CD4-positive, alpha-beta memory T cell (primary cell): ENCODE data around the gene NAV3. TPM values are rescaled to one million over a fixed set of nuclear protein-coding genes. Genes with fewer than 3 reads are reported as not detected.

ENCODE experiments used
- CTCF ChIA-PET: fragments of 350-600 bp; sonication (Branson Sonifier 250); formaldehyde crosslinking; loops from one replicate; lab custom pipeline; 2021; ENCODE audit warnings: inconsistent platforms; ENCODE audit not compliant: partially characterized antibody; lab: Charles Lee
- POLR2A ChIA-PET: fragments of 350-600 bp; sonication (Branson Sonifier 250); formaldehyde crosslinking; loops from one replicate; lab custom pipeline; 2021; ENCODE audit not compliant: partially characterized antibody; lab: Charles Lee
- DNase-seq, 5 donors: peaks; one replicate each; pipeline versions ENCODE4 v3.0.0 to v3.0.0-alpha.2; 2020 to 2022; ENCODE audit warnings: mixed read lengths in 1 of 5
- H3K27ac ChIP-seq: one replicate; pipeline ENCODE4 v1.7.0; 2013; ENCODE audit warnings: low read depth, low read length
- H3K27me3 ChIP-seq: 2 replicates; pipeline ENCODE4 v1.7.0; 2013; ENCODE audit warnings: mild to moderate bottlenecking, low read length, moderate library complexity; ENCODE audit not compliant: insufficient read depth
- H3K36me3 ChIP-seq: 2 replicates; pipeline ENCODE4 v1.7.0; 2013; ENCODE audit warnings: mild to moderate bottlenecking, low read length, moderate library complexity; ENCODE audit not compliant: insufficient read depth
- H3K4me1 ChIP-seq: 2 replicates; pipeline ENCODE4 v1.7.0; 2013; ENCODE audit warnings: mild to moderate bottlenecking, low read length, moderate library complexity; ENCODE audit not compliant: insufficient read depth
- H3K4me3 ChIP-seq, 2 donors: one replicate each; pipeline ENCODE4 v1.7.0; 2013; ENCODE audit warnings: low read length in 2 of 2, mild to moderate bottlenecking in 1 of 2
- H3K9me3 ChIP-seq, 2 donors: one replicate each; pipeline ENCODE4 v1.7.0; 2013; ENCODE audit warnings: low read length in 2 of 2, control low read depth in 1 of 2; ENCODE audit not compliant: control insufficient read depth in 1 of 2
- H3K27ac Mint-ChIP-seq, 7 donors: one replicate each; pipeline ENCODE4 v1.8.0; 2020 to 2021; ENCODE audit warnings: mixed read lengths in 7 of 7, mild to moderate bottlenecking in 6 of 7, inconsistent platforms in 3 of 7, moderate library complexity in 3 of 7
- H3K27me3 Mint-ChIP-seq, 2 donors: one replicate each; pipeline ENCODE4 v1.8.0; 2020 to 2021; ENCODE audit warnings: mixed read lengths in 2 of 2
- H3K36me3 Mint-ChIP-seq, 2 donors: one replicate each; pipeline ENCODE4 v1.8.0; 2020 to 2021; ENCODE audit warnings: mixed read lengths in 2 of 2, inconsistent platforms in 1 of 2, mild to moderate bottlenecking in 1 of 2
- H3K4me1 Mint-ChIP-seq, 4 donors: one replicate each; pipeline ENCODE4 v1.8.0; 2020 to 2021; ENCODE audit warnings: mixed read lengths in 4 of 4, mild to moderate bottlenecking in 1 of 4
- H3K4me3 Mint-ChIP-seq, 8 donors: one replicate each; pipeline ENCODE4 v1.8.0; 2020 to 2021; ENCODE audit warnings: mixed read lengths in 8 of 8, mild to moderate bottlenecking in 7 of 8, moderate library complexity in 6 of 8, inconsistent platforms in 3 of 8
- H3K9me3 Mint-ChIP-seq, 8 donors: one replicate each; pipeline ENCODE4 v1.8.0; 2020 to 2021; ENCODE audit warnings: mixed read lengths in 8 of 8, mild to moderate bottlenecking in 5 of 8, inconsistent platforms in 3 of 8, moderate library complexity in 1 of 8
- intact Hi-C: fragments of 100-400 bp; cut with micrococcal nuclease; formaldehyde crosslinking; loops from one replicate; pipeline ENCODE4 v1.15.1; 2023
- polyA plus RNA-seq, 2 donors: library from polyadenylated mRNA; unstranded; fragments of 300-500 nt; fragmentation: Illumina TruSeq; gene quantifications; one replicate each; pipeline ENCODE4 v1.2.3, GENCODE V29; 2021
- total RNA-seq, 2 experiments: library from RNA; stranded (reverse); gene quantifications; one replicate each; pipeline ENCODE4 v1.2.3, GENCODE V29; 2021

NAV3 gene
- total and polyA plus RNA-seq, 4 experiments from 2014 or later = not detected

GRCh38 chr12:78167510-78167909, 336.8 kb downstream of the NAV3 start:
- H3K9me3 Mint-ChIP-seq = peaks cover 0 to 7% (median under 1%) of the 10 kb centered on the region in 8 donors
- no peak overlapping the region for H3K4me3 ChIP-seq
- DNase-seq = no peak
- H3K27ac Mint-ChIP-seq = no peak overlapping the region
- POLR2A ChIA-PET = interaction anchor here (0.7 kb wide), 1 partner anchor 20 kb away, joined by 4 read pairs; no protein-coding TSS in a partner anchor
- no peak overlapping the region for H3K4me3 Mint-ChIP-seq
- intact Hi-C loops = no loop called here
- H3K27ac ChIP-seq = no peak overlapping the region
- no peaks in the 10 kb centered on the region for H3K4me1 ChIP-seq
- no peaks in the 10 kb centered on the region for H3K4me1 Mint-ChIP-seq
- CTCF ChIA-PET = no interaction called here
- H3K9me3 ChIP-seq = no peaks in the 10 kb centered on the region
- no peaks in the 10 kb centered on the region for H3K36me3 Mint-ChIP-seq
- no peaks in the 10 kb centered on the region for H3K36me3 ChIP-seq
- no peaks in the 10 kb centered on the region for H3K27me3 ChIP-seq
- H3K27me3 Mint-ChIP-seq = no peaks in the 10 kb centered on the region

GRCh38 chr12:78171061-78171460, 340.4 kb downstream of the NAV3 start:
- ChIA-PET POLR2A (no interaction called here), CTCF (no interaction called here)
- intact Hi-C loops = no loop called here
- Histone ChIP-seq H3K36me3 (no peaks in the 10 kb centered on the region), H3K4me1 (no peaks in the 10 kb centered on the region), H3K9me3 (no peaks in the 10 kb centered on the region), H3K27me3 (no peaks in the 10 kb centered on the region), H3K27ac (no peak overlapping the region), H3K4me3 (no peak overlapping the region)
- Mint-ChIP-seq H3K4me1 (no peaks in the 10 kb centered on the region), H3K27me3 (no peaks in the 10 kb centered on the region), H3K9me3 (peaks cover 0 to 4% (median under 1%) of the 10 kb centered on the region in 8 donors), H3K27ac (no peak overlapping the region), H3K36me3 (no peaks in the 10 kb centered on the region), H3K4me3 (no peak overlapping the region)
- no peak for DNase-seq

GRCh38 chr12:78176643-78177042, 345.9 kb downstream of the NAV3 start:
- H3K27ac Mint-ChIP-seq = no peak overlapping the region
- Histone ChIP-seq H3K27me3 (no peaks in the 10 kb centered on the region), H3K4me1 (no peaks in the 10 kb centered on the region), H3K4me3 (no peak overlapping the region), H3K9me3 (no peaks in the 10 kb centered on the region), H3K27ac (no peak overlapping the region), H3K36me3 (no peaks in the 10 kb centered on the region)
- CTCF ChIA-PET = no interaction called here
- peaks cover 0 to 6% (median 2%) of the 10 kb centered on the region in 8 donors for H3K9me3 Mint-ChIP-seq
- intact Hi-C loops = no loop called here
- no peaks in the 10 kb centered on the region for H3K4me1 Mint-ChIP-seq
- no peaks in the 10 kb centered on the region for H3K27me3 Mint-ChIP-seq
- no peak overlapping the region for H3K4me3 Mint-ChIP-seq
- no peaks in the 10 kb centered on the region for H3K36me3 Mint-ChIP-seq
- POLR2A ChIA-PET = no interaction called here
- DNase-seq = no peak

DNA sequence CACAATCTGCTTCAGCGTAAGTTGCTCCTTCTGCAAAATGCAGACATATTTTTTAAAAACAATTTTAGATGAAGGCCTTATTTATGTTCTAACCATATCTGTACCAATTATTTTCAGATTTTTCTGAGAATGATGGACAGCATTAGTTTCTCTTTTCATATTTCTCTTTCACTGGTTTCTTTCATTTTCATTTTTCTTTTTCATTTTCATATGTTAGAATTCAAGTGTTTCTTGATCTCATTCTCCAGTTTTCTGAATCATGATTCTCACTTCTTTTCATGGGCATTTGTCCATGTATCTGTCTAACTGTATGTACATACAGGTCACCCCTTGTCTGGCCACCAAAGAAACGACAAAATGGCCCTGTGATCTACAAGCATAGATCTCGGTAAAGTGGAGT, 346.6 kb downstream of the NAV3 start:
- H3K4me3 ChIP-seq = no peak overlapping the region
- H3K36me3 ChIP-seq = no peaks in the 10 kb centered on the region
- H3K27me3 ChIP-seq = no peaks in the 10 kb centered on the region
- no peak overlapping the region for H3K4me3 Mint-ChIP-seq
- no peak overlapping the region for H3K27ac Mint-ChIP-seq
- no peaks in the 10 kb centered on the region for H3K4me1 ChIP-seq
- no peaks in the 10 kb centered on the region for H3K4me1 Mint-ChIP-seq
- no peaks in the 10 kb centered on the region for H3K36me3 Mint-ChIP-seq
- no peak for DNase-seq
- no peaks in the 10 kb centered on the region for H3K9me3 ChIP-seq
- no peak overlapping the region for H3K27ac ChIP-seq
- no peaks in the 10 kb centered on the region for H3K27me3 Mint-ChIP-seq
- peaks cover 0 to 6% (median 2%) of the 10 kb centered on the region in 8 donors for H3K9me3 Mint-ChIP-seq
- ChIA-PET POLR2A (no interaction called here), CTCF (no interaction called here)
- intact Hi-C loops = no loop called here

DNA sequence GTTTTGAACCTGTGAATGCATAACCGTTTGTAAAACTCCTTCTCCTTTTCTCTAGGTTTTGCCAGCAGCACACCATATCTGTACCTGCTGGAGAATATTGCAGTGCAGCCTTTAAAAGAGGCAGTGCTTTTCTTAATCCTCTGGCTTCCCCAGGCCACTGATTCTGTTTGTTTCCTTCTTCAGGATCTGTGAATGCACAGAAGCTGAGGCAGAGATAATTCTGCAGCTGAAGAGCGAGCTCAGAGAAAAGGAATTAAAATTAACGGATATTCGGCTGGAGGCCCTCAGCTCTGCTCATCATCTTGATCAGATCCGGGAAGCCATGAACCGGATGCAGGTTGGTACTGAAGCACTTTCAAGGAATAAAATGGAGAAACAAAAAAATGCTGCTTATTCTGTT, 348.7 kb downstream of the NAV3 start:
- no peaks in the 10 kb centered on the region for H3K27me3 Mint-ChIP-seq
- H3K4me1 Mint-ChIP-seq = no peaks in the 10 kb centered on the region
- Histone ChIP-seq H3K36me3 (no peaks in the 10 kb centered on the region), H3K4me1 (no peaks in the 10 kb centered on the region), H3K9me3 (no peaks in the 10 kb centered on the region), H3K27ac (no peak overlapping the region), H3K4me3 (no peak overlapping the region), H3K27me3 (no peaks in the 10 kb centered on the region)
- intact Hi-C loops = no loop called here
- no peak overlapping the region for H3K4me3 Mint-ChIP-seq
- CTCF ChIA-PET = interaction anchor here (1.1 kb wide), 1 partner anchor 33 kb away, joined by 3 read pairs; no protein-coding TSS in a partner anchor
- H3K27ac Mint-ChIP-seq = no peak overlapping the region
- peaks cover 0 to 11% (median 4%) of the 10 kb centered on the region in 8 donors for H3K9me3 Mint-ChIP-seq
- POLR2A ChIA-PET = no interaction called here
- DNase-seq = no peak
- H3K36me3 Mint-ChIP-seq = no peaks in the 10 kb centered on the region

DNA sequence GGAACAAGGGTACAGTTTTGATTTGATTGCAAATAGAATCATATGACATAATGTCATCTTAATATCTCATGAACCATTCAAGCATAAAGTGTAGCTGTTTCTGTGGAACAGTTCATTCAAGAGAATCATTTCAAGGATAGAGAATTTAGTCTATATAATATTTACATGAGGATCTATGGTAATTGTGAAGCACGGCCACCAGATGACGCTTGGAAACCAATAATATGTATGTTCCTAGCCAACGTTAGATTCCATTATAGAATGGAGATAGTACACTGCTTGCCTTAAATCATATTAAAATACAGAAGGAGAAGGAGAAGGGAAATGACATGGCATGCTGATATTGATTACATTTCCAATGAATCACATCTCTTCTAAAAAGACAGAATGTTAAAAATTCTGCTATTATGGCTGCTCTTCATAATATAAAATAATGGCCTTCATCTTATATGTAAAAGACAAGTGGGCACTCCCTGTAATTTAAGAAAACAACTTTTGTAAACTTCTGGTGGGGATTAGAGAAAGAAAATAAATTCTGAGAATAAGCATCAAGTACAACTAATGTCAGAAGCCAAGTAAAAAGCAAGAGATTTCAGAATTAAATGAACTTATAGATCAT, 351.0 kb downstream of the NAV3 start:
- Mint-ChIP-seq H3K4me3 (no peak overlapping the region), H3K4me1 (no peaks in the 10 kb centered on the region), H3K27ac (no peak overlapping the region), H3K36me3 (no peaks in the 10 kb centered on the region), H3K27me3 (no peaks in the 10 kb centered on the region), H3K9me3 (peaks cover 0 to 11% (median 4%) of the 10 kb centered on the region in 8 donors)
- Histone ChIP-seq H3K27me3 (no peaks in the 10 kb centered on the region), H3K9me3 (no peaks in the 10 kb centered on the region), H3K27ac (no peak overlapping the region), H3K36me3 (no peaks in the 10 kb centered on the region), H3K4me1 (no peaks in the 10 kb centered on the region), H3K4me3 (no peak overlapping the region)
- ChIA-PET POLR2A (no interaction called here), CTCF (no interaction called here)
- DNase-seq = no peak
- intact Hi-C loops = no loop called here

DNA sequence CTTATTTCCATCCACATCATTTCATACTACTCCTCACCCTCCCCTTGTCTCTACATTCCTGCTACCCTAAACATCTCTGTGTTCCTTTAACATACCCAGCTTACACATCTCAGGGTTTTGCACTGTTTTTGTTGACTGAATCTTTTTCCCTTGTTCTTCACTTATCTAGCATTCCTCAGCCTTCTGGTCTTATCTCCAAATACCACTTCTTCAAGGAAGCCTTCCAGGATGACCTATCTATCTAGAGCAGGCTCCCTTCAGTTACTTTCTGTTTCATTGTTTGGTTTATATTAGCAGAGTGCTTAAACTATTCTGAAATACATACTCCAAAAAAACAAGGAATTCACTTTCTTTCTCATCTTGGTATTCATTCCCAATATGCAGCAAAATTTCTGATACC, 353.1 kb downstream of the NAV3 start:
- Mint-ChIP-seq H3K27me3 (no peaks in the 10 kb centered on the region), H3K4me3 (no peak overlapping the region), H3K4me1 (no peaks in the 10 kb centered on the region), H3K36me3 (no peaks in the 10 kb centered on the region), H3K27ac (no peak overlapping the region), H3K9me3 (peaks cover 1 to 12% (median 4%) of the 10 kb centered on the region in 8 donors)
- DNase-seq = no peak
- Histone ChIP-seq H3K4me3 (no peak overlapping the region), H3K27ac (no peak overlapping the region), H3K4me1 (no peaks in the 10 kb centered on the region), H3K27me3 (no peaks in the 10 kb centered on the region), H3K9me3 (no peaks in the 10 kb centered on the region), H3K36me3 (no peaks in the 10 kb centered on the region)
- intact Hi-C loops = no loop called here
- ChIA-PET CTCF (no interaction called here), POLR2A (no interaction called here)
